Measurements from ENCODE around the gene ADIPOR2.

The ADIPOR2 gene

GRCh38 chr12:1801303-1801975 lies 110.6 kb downstream of the ADIPOR2 start:
- no peak for DNase-seq (ENCODE audit: low read depth)
- H3K4me3 ChIP-seq (replicated peaks; ENCODE audit: low read depth, low read length): no peak overlapping the region
- TF ChIP-seq, protein P1, sequence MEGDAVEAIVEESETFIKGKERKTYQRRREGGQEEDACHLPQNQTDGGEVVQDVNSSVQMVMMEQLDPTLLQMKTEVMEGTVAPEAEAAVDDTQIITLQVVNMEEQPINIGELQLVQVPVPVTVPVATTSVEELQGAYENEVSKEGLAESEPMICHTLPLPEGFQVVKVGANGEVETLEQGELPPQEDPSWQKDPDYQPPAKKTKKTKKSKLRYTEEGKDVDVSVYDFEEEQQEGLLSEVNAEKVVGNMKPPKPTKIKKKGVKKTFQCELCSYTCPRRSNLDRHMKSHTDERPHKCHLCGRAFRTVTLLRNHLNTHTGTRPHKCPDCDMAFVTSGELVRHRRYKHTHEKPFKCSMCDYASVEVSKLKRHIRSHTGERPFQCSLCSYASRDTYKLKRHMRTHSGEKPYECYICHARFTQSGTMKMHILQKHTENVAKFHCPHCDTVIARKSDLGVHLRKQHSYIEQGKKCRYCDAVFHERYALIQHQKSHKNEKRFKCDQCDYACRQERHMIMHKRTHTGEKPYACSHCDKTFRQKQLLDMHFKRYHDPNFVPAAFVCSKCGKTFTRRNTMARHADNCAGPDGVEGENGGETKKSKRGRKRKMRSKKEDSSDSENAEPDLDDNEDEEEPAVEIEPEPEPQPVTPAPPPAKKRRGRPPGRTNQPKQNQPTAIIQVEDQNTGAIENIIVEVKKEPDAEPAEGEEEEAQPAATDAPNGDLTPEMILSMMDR (IDR thresholded peaks at IDR 0.05; ENCODE audit: low read length, missing control alignments): no peak

- DNase-seq (ENCODE audit: low read depth): no peak
- TF ChIP-seq, protein P1 (IDR thresholded peaks at IDR 0.05; ENCODE audit: low read length, missing control alignments): no peak
- H3K4me3 ChIP-seq (replicated peaks; ENCODE audit: low read depth, low read length): no peak overlapping the region
Measured at GRCh38 chr12:1803736-1804135, 112.9 kb downstream of the ADIPOR2 start.

DNA sequence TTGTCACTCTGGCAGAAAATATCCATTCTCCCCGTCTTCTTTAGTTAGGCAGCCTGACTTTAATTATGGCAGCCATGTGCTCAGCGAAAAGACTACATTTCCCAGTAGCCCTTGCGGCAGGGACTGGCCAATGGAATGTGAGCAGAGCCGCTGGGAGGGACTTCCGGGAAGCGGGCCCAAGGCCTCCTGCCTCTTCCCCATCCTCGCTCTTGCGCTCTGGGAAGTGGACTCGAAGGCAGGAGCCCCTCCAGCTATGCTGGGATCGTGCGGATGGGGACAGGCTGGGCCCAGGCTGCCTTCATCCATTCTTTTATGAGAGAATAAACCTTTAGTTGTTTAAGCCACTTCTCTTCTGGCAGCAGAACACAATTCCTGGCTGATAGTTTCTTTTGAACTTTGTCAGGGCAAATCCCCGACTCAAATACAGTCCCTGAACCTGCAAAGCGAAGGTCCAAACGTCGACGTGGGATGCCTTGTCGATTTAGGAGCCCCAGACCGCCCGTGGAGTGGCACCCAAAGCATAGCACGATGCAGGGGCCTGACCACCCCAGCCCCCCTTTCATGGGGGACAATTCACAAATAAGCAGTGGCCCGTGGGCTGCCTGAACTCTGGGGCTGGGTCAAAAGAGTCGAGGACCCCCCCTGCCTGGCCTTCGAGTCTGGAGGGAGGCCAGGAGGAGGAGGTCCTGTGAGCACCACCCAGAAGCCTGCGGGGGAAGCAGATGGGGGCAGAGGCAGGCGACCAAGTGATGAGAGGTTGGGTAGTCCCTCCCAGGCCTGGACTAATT lies 113.9 kb downstream of the ADIPOR2 start:
- TF ChIP-seq, protein P1 (IDR thresholded peaks at IDR 0.05; ENCODE audit: low read length, missing control alignments): no peak
- no peak overlapping the region for H3K4me3 ChIP-seq (replicated peaks; ENCODE audit: low read depth, low read length)
- peak; percentile 89 for DNase-seq (ENCODE audit: low read depth)

DNA sequence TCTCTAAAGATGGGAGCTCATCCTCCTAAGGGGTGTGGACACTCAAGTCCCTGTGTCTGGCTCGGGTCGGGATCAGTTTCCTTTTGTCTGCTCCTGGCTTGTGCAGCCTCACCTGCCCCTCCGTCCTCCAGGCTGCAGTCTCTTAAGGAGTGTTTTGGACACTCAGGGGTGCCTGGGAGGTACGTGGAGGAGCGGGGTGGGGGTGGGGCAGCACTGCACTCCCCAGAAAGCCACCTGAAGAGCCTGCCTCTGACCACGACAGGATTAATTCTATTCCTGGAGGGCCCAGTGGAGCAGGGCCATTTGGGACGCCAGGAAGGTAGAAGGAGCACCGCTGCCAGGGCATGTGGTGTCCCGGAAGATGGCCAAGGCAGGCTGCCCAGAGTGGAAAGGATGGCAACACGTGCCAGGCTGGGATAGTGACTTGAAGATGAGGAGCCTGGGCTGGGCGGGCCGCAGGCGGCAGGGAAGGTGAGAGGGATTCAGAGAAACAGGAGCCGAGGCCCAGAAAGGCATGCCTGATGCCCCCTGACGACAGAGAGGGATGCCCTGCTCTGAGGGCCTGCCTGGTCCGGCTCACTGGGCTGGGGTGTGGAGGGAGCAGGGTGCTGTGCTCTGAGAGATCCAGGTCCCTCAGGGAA lies 114.7 kb downstream of the ADIPOR2 start:
- no peak for DNase-seq (ENCODE audit: low read depth)
- TF ChIP-seq, protein P1 (IDR thresholded peaks at IDR 0.05; ENCODE audit: low read length, missing control alignments): no peak
- H3K4me3 ChIP-seq (replicated peaks; ENCODE audit: low read depth, low read length): no peak overlapping the region

GRCh38 chr12:1806301-1807086 lies 115.6 kb downstream of the ADIPOR2 start:
- DNase-seq (ENCODE audit: low read depth): no peak
- TF ChIP-seq, protein P1 (IDR thresholded peaks at IDR 0.05; ENCODE audit: low read length, missing control alignments): no peak
- H3K4me3 ChIP-seq (replicated peaks; ENCODE audit: low read depth, low read length): no peak overlapping the region

GRCh38 chr12:1807087-1807860 lies 116.4 kb downstream of the ADIPOR2 start:
- H3K4me3 ChIP-seq (replicated peaks; ENCODE audit: low read depth, low read length): no peak overlapping the region
- TF ChIP-seq, protein P1 (IDR thresholded peaks at IDR 0.05; ENCODE audit: low read length, missing control alignments): no peak
- DNase-seq (ENCODE audit: low read depth): no peak
